GM12892 (cell line): ENCODE data around the gene SP100.

Source experiments
- POLR2A ChIP-seq: IDR thresholded peaks from 2 replicates; pipeline ENCODE4 v1.6.1; 2011; ENCODE audit warnings: low read depth, low read length, control low read depth
- POLR2AphosphoS5 ChIP-seq: IDR thresholded peaks from 2 replicates; pipeline ENCODE4 v1.6.1; 2011; ENCODE audit warnings: low read depth, low read length, control low read depth

DNA sequence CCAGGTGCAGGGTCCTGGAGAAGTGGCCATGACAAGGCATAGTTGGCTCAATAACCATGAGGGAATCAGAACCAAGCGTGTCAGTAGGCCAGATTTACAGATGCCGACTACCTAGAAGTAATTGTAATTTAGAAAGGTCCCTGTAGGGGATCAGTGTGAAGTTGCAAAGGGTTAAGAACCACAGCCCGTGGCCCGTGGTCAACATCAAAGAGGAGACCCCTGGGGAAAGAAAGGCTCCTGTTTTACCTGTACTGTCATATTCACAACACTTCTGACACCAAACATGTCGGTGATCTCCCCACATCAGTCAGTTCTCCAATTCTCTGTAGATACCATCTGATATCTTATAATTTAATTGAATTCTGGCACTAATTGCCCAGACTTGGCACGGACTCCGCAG, 31.0 kb downstream of the SP100 start:
- TF ChIP-seq POLR2AphosphoS5 (no peak; the same call in 1 of the 2 replicates), POLR2A (0 out of 2 replicates have a peak, but pooled peaks have one; percentile 0)
